ENCODE results near the gene FAM162B.
"Not testable (repeated sequence)": the region's sequence is repeated elsewhere in the genome, so short reads cannot be mapped to it uniquely, and the experiment has no call there.

Gene FAM162B

GRCh38 chr6:116714761-116715160 is 50.8 kb downstream of the FAM162B start:
- no peak for DNase-seq

DNA sequence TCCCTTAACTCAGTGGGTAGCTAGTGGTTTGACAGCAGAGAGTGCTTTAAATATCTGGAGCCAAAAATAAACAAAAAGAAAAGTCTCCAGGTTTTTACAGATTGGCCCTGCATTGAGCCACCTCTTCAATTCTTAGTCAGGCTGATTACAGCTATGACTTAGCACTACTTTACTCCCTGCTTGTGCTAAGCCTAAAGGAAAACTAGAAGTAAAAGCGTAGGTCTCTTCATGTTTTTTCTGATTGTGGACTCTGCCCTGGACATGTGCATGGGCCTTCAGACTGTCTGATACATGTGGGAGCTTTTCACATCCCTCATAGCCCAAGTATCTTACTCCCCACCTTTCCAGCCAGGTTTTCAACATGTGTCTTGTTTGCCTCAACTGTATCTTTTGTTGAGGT is 51.2 kb downstream of the FAM162B start:
- no peak for DNase-seq

DNA sequence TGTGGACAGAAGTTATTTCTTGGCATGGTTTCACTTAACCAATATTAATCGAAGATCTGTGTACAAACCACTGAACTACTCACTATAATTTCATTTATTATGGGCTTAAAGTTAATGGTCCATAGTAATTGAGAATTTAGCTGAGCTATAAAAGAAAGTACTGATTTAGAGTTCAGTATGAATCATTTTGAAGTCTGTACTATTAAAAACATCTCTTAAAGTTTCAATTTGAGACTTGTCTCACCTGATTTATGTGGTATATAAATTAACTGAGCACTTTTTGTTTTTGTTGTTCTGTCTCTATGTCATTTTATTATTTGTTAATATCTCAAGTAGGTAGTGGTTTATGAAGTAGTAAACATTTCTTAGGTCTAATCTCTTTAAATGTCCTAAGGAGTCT is 59.6 kb downstream of the FAM162B start:
- DNase-seq, result no peak

GRCh38 chr6:116703888-116704287 is 61.6 kb downstream of the FAM162B start:
- DNase-seq, result not testable (repeated sequence)

Data from activated CD4-positive, alpha-beta T cell treated with anti-CD3 and anti-CD28 coated beads, Interleukin-2, amount 50 U/mL, for 4 hours (primary cell).